PFSK-1 (cell line): Measurements from ENCODE around the gene SLC2A13.

Source experiments
- FOXP2 ChIP-seq: optimal IDR thresholded peaks from 2 replicates; pipeline ENCODE3; 2011; ENCODE audit warnings: borderline replicate concordance, control low read depth, inconsistent platforms; ENCODE audit not compliant: insufficient read depth; ENCODE audit errors: extremely low read length, extremely low read depth
- POLR2AphosphoS5 ChIP-seq: IDR thresholded peaks from 2 replicates; pipeline ENCODE4 v1.6.1; 2012; ENCODE audit warnings: low read depth, mild to moderate bottlenecking, control low read depth, low read length, moderate library complexity
- SIN3A ChIP-seq: IDR thresholded peaks from 2 replicates; pipeline ENCODE4 v1.6.1; 2012; ENCODE audit warnings: mild to moderate bottlenecking, low read length, moderate library complexity, borderline replicate concordance; ENCODE audit not compliant: insufficient read depth
- TAF1 ChIP-seq: IDR thresholded peaks from 2 replicates; pipeline ENCODE4 v1.6.1; 2012; ENCODE audit warnings: low read length, control low read depth, borderline replicate concordance; ENCODE audit not compliant: insufficient read depth
- TF ChIP-seq, protein P1 (sequence below), 2 experiments: IDR thresholded peaks; 2 replicates each; pipeline versions ENCODE4 v1.6.1 to v1.8.0; 2011 to 2012; ENCODE audit warnings: low read depth in 2 of 2, low read length in 2 of 2, control low read depth in 1 of 2, inconsistent platforms in 1 of 2, mild to moderate bottlenecking in 1 of 2, moderate library complexity in 1 of 2; ENCODE audit not compliant: insufficient read depth in 1 of 2

The SLC2A13 gene

DNA sequence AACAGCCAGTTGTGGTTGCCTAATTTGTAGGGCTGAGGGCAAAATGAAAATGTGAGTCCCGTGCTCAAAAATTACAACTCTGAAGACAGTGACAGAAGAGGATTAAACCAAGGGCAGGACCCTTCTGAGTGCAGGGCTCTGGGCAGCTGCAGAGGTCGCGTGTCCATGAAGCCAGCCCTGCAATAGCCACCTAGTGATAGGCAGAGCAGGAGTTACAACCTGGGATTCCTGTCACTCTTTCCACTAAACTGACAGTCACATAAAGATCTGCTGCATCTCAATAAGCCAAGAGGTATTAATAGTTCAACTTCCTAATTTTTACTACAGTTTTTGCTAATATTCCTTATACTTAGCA is 94.1 kb downstream of the SLC2A13 start:
- TF ChIP-seq, protein P1, sequence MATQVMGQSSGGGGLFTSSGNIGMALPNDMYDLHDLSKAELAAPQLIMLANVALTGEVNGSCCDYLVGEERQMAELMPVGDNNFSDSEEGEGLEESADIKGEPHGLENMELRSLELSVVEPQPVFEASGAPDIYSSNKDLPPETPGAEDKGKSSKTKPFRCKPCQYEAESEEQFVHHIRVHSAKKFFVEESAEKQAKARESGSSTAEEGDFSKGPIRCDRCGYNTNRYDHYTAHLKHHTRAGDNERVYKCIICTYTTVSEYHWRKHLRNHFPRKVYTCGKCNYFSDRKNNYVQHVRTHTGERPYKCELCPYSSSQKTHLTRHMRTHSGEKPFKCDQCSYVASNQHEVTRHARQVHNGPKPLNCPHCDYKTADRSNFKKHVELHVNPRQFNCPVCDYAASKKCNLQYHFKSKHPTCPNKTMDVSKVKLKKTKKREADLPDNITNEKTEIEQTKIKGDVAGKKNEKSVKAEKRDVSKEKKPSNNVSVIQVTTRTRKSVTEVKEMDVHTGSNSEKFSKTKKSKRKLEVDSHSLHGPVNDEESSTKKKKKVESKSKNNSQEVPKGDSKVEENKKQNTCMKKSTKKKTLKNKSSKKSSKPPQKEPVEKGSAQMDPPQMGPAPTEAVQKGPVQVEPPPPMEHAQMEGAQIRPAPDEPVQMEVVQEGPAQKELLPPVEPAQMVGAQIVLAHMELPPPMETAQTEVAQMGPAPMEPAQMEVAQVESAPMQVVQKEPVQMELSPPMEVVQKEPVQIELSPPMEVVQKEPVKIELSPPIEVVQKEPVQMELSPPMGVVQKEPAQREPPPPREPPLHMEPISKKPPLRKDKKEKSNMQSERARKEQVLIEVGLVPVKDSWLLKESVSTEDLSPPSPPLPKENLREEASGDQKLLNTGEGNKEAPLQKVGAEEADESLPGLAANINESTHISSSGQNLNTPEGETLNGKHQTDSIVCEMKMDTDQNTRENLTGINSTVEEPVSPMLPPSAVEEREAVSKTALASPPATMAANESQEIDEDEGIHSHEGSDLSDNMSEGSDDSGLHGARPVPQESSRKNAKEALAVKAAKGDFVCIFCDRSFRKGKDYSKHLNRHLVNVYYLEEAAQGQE (IDR thresholded peaks at IDR 0.05; ENCODE audit: insufficient read depth in 1 of 2, low read depth in 2 of 2, low read length in 2 of 2): no peak
- TF ChIP-seq TAF1: no peak
- no peak for TF ChIP-seq FOXP2
- TF ChIP-seq POLR2AphosphoS5: no peak
- no peak for TF ChIP-seq SIN3A

DNA sequence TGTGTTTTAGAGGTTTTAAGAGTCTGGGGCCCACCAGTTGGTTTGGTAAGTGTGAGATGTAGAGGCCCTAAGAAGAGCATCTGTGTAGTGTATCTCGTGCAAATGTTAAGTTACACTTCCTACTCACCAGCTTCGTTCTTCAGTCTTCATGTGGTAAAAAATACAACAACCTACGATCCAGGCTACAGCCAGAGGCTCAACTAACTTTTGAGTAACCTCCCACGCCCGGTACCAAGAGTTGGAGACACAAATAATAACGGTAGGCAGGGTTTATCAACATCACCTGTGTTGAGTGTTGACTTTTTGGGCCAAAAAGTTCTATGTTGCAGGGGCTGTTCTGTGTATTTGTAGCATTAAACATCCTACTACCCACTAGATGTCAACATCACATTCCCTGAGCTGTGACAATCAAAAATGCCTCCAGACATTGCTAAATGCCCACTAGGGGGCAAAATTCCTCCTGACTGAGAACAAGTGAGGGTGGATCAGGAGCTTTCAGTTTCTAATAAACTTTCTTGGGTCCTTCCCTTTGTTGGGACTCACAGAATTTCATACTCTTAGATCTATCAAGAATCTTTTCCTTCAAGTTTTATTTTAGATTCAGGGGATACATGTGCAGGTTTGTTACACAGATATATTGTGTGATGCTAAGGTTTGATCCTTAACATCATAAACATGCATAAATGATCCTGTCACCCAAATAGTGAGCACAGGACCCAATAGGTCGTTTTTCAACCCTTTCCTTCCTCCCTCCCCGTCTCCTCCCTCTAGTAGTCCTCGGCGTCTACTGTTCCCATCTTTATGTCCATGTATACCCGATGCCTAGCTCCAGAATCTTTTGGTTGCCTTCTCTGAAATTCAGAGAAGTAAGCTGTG is 94.7 kb downstream of the SLC2A13 start:
- TF ChIP-seq TAF1 (no peak), FOXP2 (no peak), SIN3A (no peak), POLR2AphosphoS5 (no peak)
- TF ChIP-seq, protein P1 (IDR thresholded peaks at IDR 0.05; ENCODE audit: insufficient read depth in 1 of 2, low read depth in 2 of 2, low read length in 2 of 2): no peak

DNA sequence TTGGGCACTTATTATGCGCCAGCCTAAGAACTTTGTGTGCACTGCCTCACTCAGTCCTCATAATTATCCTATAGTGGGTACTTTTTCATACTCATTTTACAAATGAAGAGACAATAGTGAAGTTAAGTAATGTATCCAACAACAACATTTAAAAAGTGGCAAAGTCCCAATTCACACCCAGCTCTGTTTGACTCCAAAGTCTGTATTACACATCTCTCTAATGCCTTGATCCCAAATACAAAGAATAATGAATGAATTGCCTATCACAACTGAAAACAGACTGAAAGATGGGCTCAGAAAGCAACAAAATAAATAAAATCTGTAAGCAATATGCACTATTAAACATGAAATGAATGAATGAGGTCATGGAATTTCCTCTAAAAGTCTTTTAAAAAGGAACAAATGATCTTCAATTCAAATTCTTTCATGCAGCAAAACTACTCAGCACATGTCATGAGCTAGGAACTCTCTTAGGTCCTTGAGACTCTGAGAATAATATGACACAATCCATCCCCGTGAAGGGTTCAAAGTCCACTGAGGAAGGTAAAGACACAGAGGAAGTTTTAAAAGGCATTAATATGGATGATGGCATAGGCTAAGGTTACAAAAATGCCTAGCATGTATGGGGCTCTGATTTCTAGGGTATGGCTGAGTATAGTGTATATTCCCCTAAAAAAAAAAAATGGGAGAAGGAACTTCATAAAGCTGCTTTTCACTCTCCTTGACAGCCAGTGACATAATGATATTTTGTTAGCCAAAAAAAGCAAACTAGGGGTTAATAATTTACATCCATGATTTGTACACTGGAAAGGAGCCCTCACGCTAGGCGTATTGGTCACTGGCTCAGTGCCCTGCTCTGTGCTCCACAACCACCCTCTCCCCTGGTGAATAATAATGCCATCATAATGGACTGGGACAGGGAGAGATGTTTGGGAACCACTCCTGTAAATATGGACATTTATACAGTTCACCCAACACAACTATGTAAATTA is 103.4 kb downstream of the SLC2A13 start:
- TF ChIP-seq POLR2AphosphoS5: no peak
- TF ChIP-seq SIN3A: no peak
- TF ChIP-seq, protein P1 (IDR thresholded peaks at IDR 0.05; ENCODE audit: insufficient read depth in 1 of 2, low read depth in 2 of 2, low read length in 2 of 2): no peak
- no peak for TF ChIP-seq FOXP2

DNA sequence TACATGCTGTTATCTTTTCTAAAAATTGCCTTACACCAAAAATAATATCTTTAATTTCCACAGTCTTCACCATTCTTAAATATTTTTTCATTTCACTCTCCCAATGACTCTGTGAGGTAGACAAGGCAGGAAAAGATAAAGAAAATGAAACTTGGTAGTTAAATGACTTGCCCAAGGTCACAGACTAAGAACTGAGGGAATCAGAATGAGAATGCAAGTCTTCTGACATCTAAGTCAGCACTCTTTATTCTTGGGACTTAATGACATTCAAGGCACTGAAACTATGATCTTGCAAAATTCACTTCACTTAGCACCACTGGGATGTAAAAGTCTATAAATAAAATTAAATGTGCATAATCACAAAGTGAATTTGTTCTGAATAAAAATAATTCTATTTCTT is 104.5 kb downstream of the SLC2A13 start:
- TF ChIP-seq SIN3A: no peak
- TF ChIP-seq POLR2AphosphoS5: no peak
- TF ChIP-seq FOXP2: no peak
- no peak for TF ChIP-seq TAF1
- TF ChIP-seq, protein P1 (IDR thresholded peaks at IDR 0.05; ENCODE audit: insufficient read depth in 1 of 2, low read depth in 2 of 2, low read length in 2 of 2): no peak
